IMR-90 (cell line): ENCODE data around the gene TGFBRAP1. TPM values are rescaled to one million over a fixed set of nuclear protein-coding genes. Genes with fewer than 3 reads are reported as not detected.

Experiments used
- ATAC-seq: fragments of 200-7000 bp; cut with Tn5 transposase; 2 replicates; pipeline ENCODE4 v1.9.1; 2020; ENCODE audit warnings: low read depth, mild to moderate bottlenecking, moderate library complexity
- BruUV-seq: library from RNA; stranded (reverse); fragments of 400-500 nt; replicated peaks from 2 replicates; lab custom pipeline; 2021; lab: Mats Ljungman, UMichigan
- CTCF ChIA-PET: fragments of 300-600 bp; formaldehyde crosslinking; extraction: SDS; loops from one replicate; lab custom pipeline; 2021; ENCODE audit warnings: antibody characterized with exemption; lab: Yijun Ruan, JAX
- POLR2A ChIA-PET: fragments of 300-600 bp; sonication (Branson Sonifier 250); formaldehyde crosslinking; loops from one replicate; lab custom pipeline; 2022; ENCODE audit warnings: antibody characterized with exemption; ENCODE audit not compliant: unreplicated experiment; lab: Charles Lee
- DNase-seq: peaks from one replicate; pipeline ENCODE4 v3.0.0; 2013
- H2AFZ ChIP-seq: replicated peaks from 2 replicates; pipeline ENCODE3; 2013; ENCODE audit warnings: low read length, mild to moderate bottlenecking; ENCODE audit not compliant: poor library complexity
- H2AK5ac ChIP-seq: 2 replicates; pipeline ENCODE4 v1.6.1; 2013; ENCODE audit warnings: low read depth, low read length, inconsistent platforms
- H2AK9ac ChIP-seq: replicated peaks from 2 replicates; pipeline ENCODE3; 2013; ENCODE audit warnings: mild to moderate bottlenecking, low read depth, low read length, moderate library complexity; ENCODE audit not compliant: poor library complexity
- H2BK120ac ChIP-seq: 2 replicates; pipeline ENCODE4 v1.6.1; 2013; ENCODE audit warnings: low read depth, low read length, inconsistent platforms
- H2BK15ac ChIP-seq: 3 replicates; pipeline ENCODE4 v1.6.1; 2013; ENCODE audit warnings: low read depth, low read length, inconsistent platforms
- H2BK20ac ChIP-seq: 2 replicates; pipeline ENCODE4 v1.6.1; 2013; ENCODE audit warnings: low read depth, mild to moderate bottlenecking, inconsistent platforms, low read length, moderate library complexity
- H2BK5ac ChIP-seq: 2 replicates; pipeline ENCODE4 v1.6.1; 2013; ENCODE audit warnings: mild to moderate bottlenecking, low read depth, low read length, inconsistent platforms; ENCODE audit not compliant: poor library complexity, severe bottlenecking
- H3K14ac ChIP-seq: replicated peaks from 2 replicates; pipeline ENCODE4 v1.6.1; 2013; ENCODE audit warnings: low read depth, low read length, inconsistent platforms
- H3K18ac ChIP-seq: 2 replicates; pipeline ENCODE4 v1.6.1; 2013; ENCODE audit warnings: low read depth, low read length, control low read depth
- H3K23ac ChIP-seq: 2 replicates; pipeline ENCODE4 v1.6.1; 2013; ENCODE audit warnings: low read depth, low read length, inconsistent platforms
- H3K27ac ChIP-seq: 2 replicates; pipeline ENCODE4 v1.5.1; 2013; ENCODE audit warnings: mild to moderate bottlenecking, control low read depth, low read length; ENCODE audit not compliant: insufficient read depth
- H3K27me3 ChIP-seq: 2 replicates; pipeline ENCODE4 v1.6.1; 2013; ENCODE audit warnings: low read length; ENCODE audit not compliant: control insufficient read depth, insufficient read depth
- H3K36me3 ChIP-seq: 2 replicates; pipeline ENCODE4 v1.6.1; 2013; ENCODE audit warnings: low read length, mixed read lengths; ENCODE audit not compliant: control insufficient read depth, insufficient read depth
- H3K4ac ChIP-seq: 2 replicates; pipeline ENCODE4 v1.6.1; 2013; ENCODE audit warnings: low read depth, low read length, inconsistent platforms
- H3K4me1 ChIP-seq: 2 replicates; pipeline ENCODE4 v1.6.1; 2013; ENCODE audit warnings: low read length, mixed read lengths; ENCODE audit not compliant: control insufficient read depth, insufficient read depth
- H3K4me2 ChIP-seq: 2 replicates; pipeline ENCODE4 v1.6.1; 2013; ENCODE audit warnings: low read depth, mild to moderate bottlenecking, control low read depth, low read length, moderate library complexity
- H3K4me3 ChIP-seq: 2 replicates; pipeline ENCODE4 v1.5.1; 2013; ENCODE audit warnings: low read depth, mild to moderate bottlenecking, control low read depth, low read length, moderate library complexity; ENCODE audit not compliant: insufficient read depth
- H3K56ac ChIP-seq: 2 replicates; pipeline ENCODE4 v1.6.1; 2013; ENCODE audit warnings: low read length, inconsistent platforms; ENCODE audit not compliant: insufficient read depth; ENCODE audit errors: extremely low read depth
- H3K79me1 ChIP-seq, 2 experiments: 2 replicates each; pipeline ENCODE4 v1.6.1; 2013; ENCODE audit warnings: low read length in 2 of 2, inconsistent platforms in 1 of 2, low read depth in 1 of 2
- H3K9ac ChIP-seq: 2 replicates; pipeline ENCODE4 v1.6.1; 2013; ENCODE audit warnings: low read depth, low read length, control low read depth
- H3K9me1 ChIP-seq: 2 replicates; pipeline ENCODE4 v1.6.1; 2013; ENCODE audit warnings: low read length, inconsistent platforms; ENCODE audit not compliant: insufficient read depth
- H3K9me3 ChIP-seq: 2 replicates; pipeline ENCODE4 v1.6.1; 2013; ENCODE audit warnings: low read length; ENCODE audit not compliant: control insufficient read depth, insufficient read depth
- H4K20me1 ChIP-seq: 2 replicates; pipeline ENCODE4 v1.6.1; 2013; ENCODE audit warnings: low read length, inconsistent platforms; ENCODE audit not compliant: insufficient read depth
- H4K5ac ChIP-seq: 2 replicates; pipeline ENCODE4 v1.6.1; 2013; ENCODE audit warnings: mild to moderate bottlenecking, low read depth, low read length, control low read depth
- H4K8ac ChIP-seq, 2 experiments: 2 replicates each; pipeline ENCODE4 v1.6.1; 2013; ENCODE audit warnings: low read depth in 2 of 2, low read length in 2 of 2, control low read depth in 1 of 2, inconsistent platforms in 1 of 2
- H4K91ac ChIP-seq: 2 replicates; pipeline ENCODE4 v1.6.1; 2013; ENCODE audit warnings: low read depth, low read length, inconsistent platforms; ENCODE audit not compliant: insufficient read depth
- CEBPB ChIP-seq: IDR thresholded peaks from 2 replicates; pipeline ENCODE4 v1.6.1; 2012; ENCODE audit warnings: low read depth, low read length, improper control_type of control experiment
- CHD1 ChIP-seq: IDR thresholded peaks from 2 replicates; pipeline ENCODE4 v1.6.1; 2012; ENCODE audit warnings: low read depth, low read length, improper control_type of control experiment
- CTCF ChIP-seq: conservative IDR thresholded peaks from 2 replicates; pipeline ENCODE4 v1.5.1; 2012; ENCODE audit warnings: mild to moderate bottlenecking, low read depth, low read length, improper control_type of control experiment
- FOS ChIP-seq: fragments of 150-350 bp; IDR thresholded peaks from 2 replicates; pipeline ENCODE4 v1.6.1; 2016; ENCODE audit warnings: low read depth, low read length
- MAFK ChIP-seq: IDR thresholded peaks from 2 replicates; pipeline ENCODE4 v1.6.1; 2012; ENCODE audit warnings: low read depth, low read length, improper control_type of control experiment
- MAZ ChIP-seq: IDR thresholded peaks from 2 replicates; pipeline ENCODE4 v1.6.1; 2012; ENCODE audit warnings: low read depth, mild to moderate bottlenecking, low read length, improper control_type of control experiment, moderate library complexity, borderline replicate concordance
- MXI1 ChIP-seq: IDR thresholded peaks from 2 replicates; pipeline ENCODE4 v1.6.1; 2012; ENCODE audit warnings: low read depth, mild to moderate bottlenecking, low read length, moderate library complexity, borderline replicate concordance
- NFE2L2 ChIP-seq: fragments of 150-350 bp; IDR thresholded peaks from 2 replicates; pipeline ENCODE4 v1.6.1; 2016; ENCODE audit warnings: low read depth, mild to moderate bottlenecking, low read length
- POLR2A ChIP-seq: IDR thresholded peaks from 2 replicates; pipeline ENCODE4 v1.6.1; 2012; ENCODE audit warnings: mild to moderate bottlenecking, low read depth, low read length
- RAD21 ChIP-seq: IDR thresholded peaks from 2 replicates; pipeline ENCODE4 v1.6.1; 2012; ENCODE audit warnings: low read length, improper control_type of control experiment
- RCOR1 ChIP-seq: IDR thresholded peaks from 2 replicates; pipeline ENCODE4 v1.6.1; 2012; ENCODE audit warnings: mild to moderate bottlenecking, low read length, improper control_type of control experiment; ENCODE audit not compliant: insufficient replicate concordance
- RFX5 ChIP-seq: IDR thresholded peaks from 2 replicates; pipeline ENCODE4 v1.8.0; 2012; ENCODE audit warnings: low read depth, mild to moderate bottlenecking, low read length, moderate library complexity
- SMC3 ChIP-seq: fragments of 150-350 bp; IDR thresholded peaks from 2 replicates; pipeline ENCODE4 v1.6.1; 2016; ENCODE audit warnings: low read depth, mild to moderate bottlenecking, antibody characterized with exemption, low read length, moderate library complexity
- WGBS, 2 experiments: methylation state at CpG; one replicate each; pipeline versions ENCODE4 v1.1.5 to v1.1.7; 2013; ENCODE audit warnings: missing lambda C conversion rate in 2 of 2; ENCODE audit not compliant: insufficient read length in 1 of 2; ENCODE audit errors: extremely low coverage in 2 of 2; 5-methylcytosine and 5-hydroxymethylcytosine counted together
- dilution Hi-C: fragments of 300-500 bp; cut with HindIII; formaldehyde crosslinking; loops from one replicate; pipeline ENCODE4 v1.14.3; 2018; ENCODE audit warnings: low sequenced_read_pairs; ENCODE audit not compliant: unreplicated experiment
- in situ Hi-C: fragments of 300-500 bp; cut with MboI; formaldehyde crosslinking; loops from 3 replicates; pipeline ENCODE4 v1.14.3; 2019; ENCODE audit warnings: low sequenced_read_pairs, inconsistent platforms, mixed read lengths
- intact Hi-C: fragments of 100-400 bp; cut with micrococcal nuclease; formaldehyde crosslinking; loops from 2 replicates; pipeline ENCODE4 v1.10.0; 2022
- polyA plus RNA-seq, 3 experiments: library from polyadenylated mRNA; depleted of rRNA; stranded (reverse); fragments of >200 nt; gene quantifications; 2 replicates each; pipeline ENCODE4 v1.2.3, GENCODE V29; 2012; ENCODE audit warnings: low replicate concordance in 1 of 3
- total RNA-seq: library from RNA; depleted of rRNA; stranded (reverse); fragments of >200 nt; gene quantifications from 2 replicates; pipeline ENCODE4 v1.2.3, GENCODE V29; 2012
- TF ChIP-seq, protein P1 (sequence below): fragments of 150-350 bp; IDR thresholded peaks from 2 replicates; pipeline ENCODE4 v1.6.1; 2016; ENCODE audit warnings: low read depth, mild to moderate bottlenecking, low read length, moderate library complexity, borderline replicate concordance

The TGFBRAP1 gene
- total and polyA plus RNA-seq, 2 of the 4 experiments (the other 2 are of a cell fraction), result 7.2 to 10.4 TPM

- Histone ChIP-seq H3K9ac (peak overlapping the region; percentile 34), H3K27ac (peak overlapping the region; percentile 93), H4K8ac (peak overlapping the region; percentile 84 to 88), H2BK120ac (peak overlapping the region; percentile 72), H4K20me1 (peaks cover 55% of the 10 kb centered on the region), H2BK20ac (peak overlapping the region; percentile 73), H3K27me3 (no peaks in the 10 kb centered on the region), H3K79me1 (peaks cover 43 to 88% of the 10 kb centered on the region in 2 experiments), H3K4ac (peak overlapping the region; percentile 80), H3K9me3 (no peaks in the 10 kb centered on the region), H3K36me3 (peaks cover 76% of the 10 kb centered on the region), H3K4me1 (peaks cover 64% of the 10 kb centered on the region), H4K5ac (peak overlapping the region; percentile 89), H4K91ac (peak overlapping the region; percentile 89), H2BK5ac (peak overlapping the region; percentile 97), H2BK15ac (peak overlapping the region; percentile 91; the same call in 2 of the 3 replicates), H3K18ac (peak overlapping the region; percentile 93), H3K4me2 (peak overlapping the region; percentile 15; the same call in 1 of the 2 replicates), H2AK5ac (peak overlapping the region; percentile 91), H2AFZ (no peak overlapping the region), H3K23ac (peak overlapping the region; percentile 66), H2AK9ac (no peak overlapping the region), H3K14ac (peak overlapping the region; percentile 20), H3K9me1 (peaks cover 56% of the 10 kb centered on the region), H3K4me3 (no peak overlapping the region), H3K56ac (0 out of 2 replicates have a peak overlapping the region, but pooled peaks have one; percentile 22)
- CTCF ChIA-PET, result no interaction called here
- in situ Hi-C loops, result no loop called here
- ATAC-seq (no peak), DNase-seq (no peak)
- POLR2A ChIA-PET, result no interaction called here
- WGBS, 2 experiments, result 100% methylated on average over 3 of the region's 11 CpGs; no CpG with 5 or more reads in 1 of the 2 experiments
- TF ChIP-seq RFX5 (no peak), RAD21 (no peak), SMC3 (no peak), RCOR1 (no peak), MXI1 (no peak), CTCF (no peak), MAZ (no peak), FOS (no peak), NFE2L2 (no peak), CHD1 (no peak), POLR2A (no peak), MAFK (no peak), CEBPB (no peak)
- TF ChIP-seq, protein P1, sequence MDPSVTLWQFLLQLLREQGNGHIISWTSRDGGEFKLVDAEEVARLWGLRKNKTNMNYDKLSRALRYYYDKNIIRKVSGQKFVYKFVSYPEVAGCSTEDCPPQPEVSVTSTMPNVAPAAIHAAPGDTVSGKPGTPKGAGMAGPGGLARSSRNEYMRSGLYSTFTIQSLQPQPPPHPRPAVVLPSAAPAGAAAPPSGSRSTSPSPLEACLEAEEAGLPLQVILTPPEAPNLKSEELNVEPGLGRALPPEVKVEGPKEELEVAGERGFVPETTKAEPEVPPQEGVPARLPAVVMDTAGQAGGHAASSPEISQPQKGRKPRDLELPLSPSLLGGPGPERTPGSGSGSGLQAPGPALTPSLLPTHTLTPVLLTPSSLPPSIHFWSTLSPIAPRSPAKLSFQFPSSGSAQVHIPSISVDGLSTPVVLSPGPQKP, result no peak
- BruUV-seq, result no TSS peak
- intact Hi-C loops, result no loop called here
- dilution Hi-C loops, result no loop called here
Observed at GRCh38 chr2:105376010-105376409, 46.5 kb upstream of the TGFBRAP1 start.
